NOMO-1 treated with DMSO at 0.1 percent for 48 hours (cell line): ENCODE data around the gene FBN2.
"Not testable (repeated sequence)": the region's sequence is repeated elsewhere in the genome, so short reads cannot be mapped to it uniquely, and the experiment has no call there.

Experiments used
- DNase-seq: peaks from one replicate; lab custom pipeline; 2025; ENCODE audit not compliant: unreplicated experiment; lab: John Stamatoyannopoulos, UW

The FBN2 gene

GRCh38 chr5:128535251-128535650 lies 2.8 kb downstream of the FBN2 start:
- no peak for DNase-seq

GRCh38 chr5:128534726-128535125 lies 3.3 kb downstream of the FBN2 start:
- no peak for DNase-seq

GRCh38 chr5:128532776-128533175 lies 5.3 kb downstream of the FBN2 start:
- no peak for DNase-seq

- DNase-seq: no peak
These were observed 5.9 kb downstream of the FBN2 start for GRCh38 chr5:128532127-128532526.

- DNase-seq: no peak
These were observed 9.3 kb downstream of the FBN2 start for GRCh38 chr5:128528637-128529255.

GRCh38 chr5:128528126-128528525 lies 9.9 kb downstream of the FBN2 start:
- no peak for DNase-seq

GRCh38 chr5:128527077-128527476 lies 11.0 kb downstream of the FBN2 start:
- DNase-seq: no peak

- DNase-seq: peak; percentile 45
These were observed 15.7 kb downstream of the FBN2 start for GRCh38 chr5:128522336-128522735.

- DNase-seq: no peak
These were observed 18.2 kb downstream of the FBN2 start for GRCh38 chr5:128519827-128520226.

- DNase-seq: no peak
These were observed 21.1 kb downstream of the FBN2 start for GRCh38 chr5:128516978-128517377.

GRCh38 chr5:128513806-128514205 lies 24.2 kb downstream of the FBN2 start:
- DNase-seq: no peak

- no peak for DNase-seq
These were observed 25.2 kb downstream of the FBN2 start for GRCh38 chr5:128512894-128513293.

GRCh38 chr5:128506643-128507042 lies 31.4 kb downstream of the FBN2 start:
- DNase-seq: no peak

- DNase-seq: not testable (repeated sequence)
These were observed 34.3 kb downstream of the FBN2 start for GRCh38 chr5:128503727-128504126.

- peak; percentile 47 for DNase-seq
These were observed 39.1 kb downstream of the FBN2 start for GRCh38 chr5:128498844-128499455.

GRCh38 chr5:128494516-128494915 lies 43.5 kb downstream of the FBN2 start:
- DNase-seq: no peak

- no peak for DNase-seq
These were observed 44.3 kb downstream of the FBN2 start for GRCh38 chr5:128493657-128494329.

GRCh38 chr5:128491291-128491690 lies 46.8 kb downstream of the FBN2 start:
- DNase-seq: peak; percentile 42

- no peak for DNase-seq
These were observed 47.3 kb downstream of the FBN2 start for GRCh38 chr5:128490761-128491160.

- DNase-seq: no peak
These were observed 51.0 kb downstream of the FBN2 start for GRCh38 chr5:128487041-128487440.

GRCh38 chr5:128483738-128484137 lies 54.3 kb downstream of the FBN2 start:
- DNase-seq: no peak

- no peak for DNase-seq
These were observed 57.0 kb downstream of the FBN2 start for GRCh38 chr5:128480906-128481633.
